ENCODE measurements around the gene NRG3.
"Not testable (repeated sequence)": the region's sequence is repeated elsewhere in the genome, so short reads cannot be mapped to it uniquely, and the experiment has no call there.

The NRG3 gene

GRCh38 chr10:82943142-82943541 lies 1068.1 kb downstream of the NRG3 start:
- no peak for DNase-seq

- DNase-seq = no peak
Measured at GRCh38 chr10:82949816-82950575, 1075.0 kb downstream of the NRG3 start.

GRCh38 chr10:82953331-82953730 lies 1078.3 kb downstream of the NRG3 start:
- DNase-seq = no peak

- no peak for DNase-seq
Measured at GRCh38 chr10:82953909-82954308, 1078.9 kb downstream of the NRG3 start.

- DNase-seq = not testable (repeated sequence)
Measured at GRCh38 chr10:82960421-82961060, 1085.5 kb downstream of the NRG3 start.

- DNase-seq = no peak
Measured at GRCh38 chr10:82961864-82962263, 1086.9 kb downstream of the NRG3 start.

GRCh38 chr10:82966130-82966529 lies 1091.1 kb downstream of the NRG3 start:
- no peak for DNase-seq

- no peak for DNase-seq
Measured at GRCh38 chr10:82968533-82968932, 1093.5 kb downstream of the NRG3 start.

GRCh38 chr10:82969405-82969804 lies 1094.4 kb downstream of the NRG3 start:
- DNase-seq = no peak

- DNase-seq = no peak
Measured at GRCh38 chr10:82980321-82980720, 1105.3 kb downstream of the NRG3 start.

- no peak for DNase-seq
Measured at GRCh38 chr10:82981137-82981723, 1106.2 kb downstream of the NRG3 start.

GRCh38 chr10:82982110-82982608 lies 1107.2 kb downstream of the NRG3 start:
- no peak for DNase-seq

- DNase-seq = no peak
Measured at GRCh38 chr10:82986216-82986615, 1111.2 kb downstream of the NRG3 start.

- DNase-seq = not testable (repeated sequence)
Measured at GRCh38 chr10:83006479-83006878, 1131.5 kb downstream of the NRG3 start.

- no peak for DNase-seq
Measured at GRCh38 chr10:83007510-83007909, 1132.5 kb downstream of the NRG3 start.

- DNase-seq = no peak
Measured at GRCh38 chr10:83012866-83013265, 1137.9 kb downstream of the NRG3 start.

- no peak for DNase-seq
Measured at GRCh38 chr10:83017076-83017867, 1142.3 kb downstream of the NRG3 start.

- no peak for DNase-seq
Measured at GRCh38 chr10:83023662-83024061, 1148.7 kb downstream of the NRG3 start.

Measured in activated effector memory CD4-positive, alpha-beta T cell treated with Interleukin-2 at 50 U/mL for 16 hours (primary cell).